Measurements from ENCODE around the gene RHOF.
"Not testable (repeated sequence)": the region's sequence is repeated elsewhere in the genome, so short reads cannot be mapped to it uniquely, and the experiment has no call there.

The RHOF gene

GRCh38 chr12:121748218-121748570 is 45.3 kb downstream of the RHOF start:
- Histone ChIP-seq H3K9me2 (replicated peaks; ENCODE audit: control insufficient read depth, low read length) (no peaks in the 10 kb centered on the region), H3K36me3 (ENCODE audit: control insufficient read depth, low read length) (no peaks in the 10 kb centered on the region), H3K27ac (ENCODE audit: low read depth, low read length) (no peak overlapping the region)

GRCh38 chr12:121745545-121745944 is 47.9 kb downstream of the RHOF start:
- not testable (repeated sequence) for H3K4me2 ChIP-seq (ENCODE audit: low read length); H3K36me3 ChIP-seq (ENCODE audit: control insufficient read depth, low read length); H3F3A ChIP-seq (ENCODE audit: control insufficient read depth, insufficient read depth); H3K79me2 ChIP-seq (ENCODE audit: control insufficient read depth, low read length); H3K4me3 ChIP-seq (ENCODE audit: low read length); H3K9me3 ChIP-seq (ENCODE audit: control insufficient read depth, insufficient read depth, low read length); H3K9me2 ChIP-seq (replicated peaks; ENCODE audit: control insufficient read depth, low read length); H4K20me1 ChIP-seq (ENCODE audit: control insufficient read depth, insufficient read depth, low read depth, low read length); H3K4me1 ChIP-seq (ENCODE audit: control insufficient read depth, low read length); H3K27ac ChIP-seq (ENCODE audit: low read depth, low read length); H3K27me3 ChIP-seq (ENCODE audit: control insufficient read depth, low read length)

More at GRCh38 chr12:121748218-121748570, 45.3 kb downstream of the RHOF start:
- Histone ChIP-seq H3K27me3 (ENCODE audit: control insufficient read depth, low read length) (no peaks in the 10 kb centered on the region), H3F3A (ENCODE audit: control insufficient read depth, insufficient read depth) (no peaks in the 10 kb centered on the region), H3K79me2 (ENCODE audit: control insufficient read depth, low read length) (no peaks in the 10 kb centered on the region), H4K20me1 (ENCODE audit: control insufficient read depth, insufficient read depth, low read depth, low read length) (no peaks in the 10 kb centered on the region), H3K9me3 (ENCODE audit: control insufficient read depth, insufficient read depth, low read length) (no peaks in the 10 kb centered on the region), H3K4me3 (ENCODE audit: low read length) (no peak overlapping the region), H3K4me2 (ENCODE audit: low read length) (no peak overlapping the region), H3K4me1 (ENCODE audit: control insufficient read depth, low read length) (no peaks in the 10 kb centered on the region)
- TF ChIP-seq EZH2phosphoT487 (IDR thresholded peaks at IDR 0.05; ENCODE audit: borderline replicate concordance, low read length) = no peak
- TF ChIP-seq CTCF (IDR thresholded peaks at IDR 0.05; ENCODE audit: low read depth, low read length, poor library complexity, severe bottlenecking) = no peak

GRCh38 chr12:121741743-121742142 is 51.7 kb downstream of the RHOF start:
- H3K27me3 ChIP-seq (ENCODE audit: control insufficient read depth, low read length) = no peaks in the 10 kb centered on the region
- H3K27ac ChIP-seq (ENCODE audit: low read depth, low read length) = no peak overlapping the region
- no peaks in the 10 kb centered on the region for H4K20me1 ChIP-seq (ENCODE audit: control insufficient read depth, insufficient read depth, low read depth, low read length)
- H3K4me1 ChIP-seq (ENCODE audit: control insufficient read depth, low read length) = no peaks in the 10 kb centered on the region
- H3K79me2 ChIP-seq (ENCODE audit: control insufficient read depth, low read length) = no peaks in the 10 kb centered on the region
- TF ChIP-seq CTCF (IDR thresholded peaks at IDR 0.05; ENCODE audit: low read depth, low read length, poor library complexity, severe bottlenecking) (no peak), EZH2phosphoT487 (IDR thresholded peaks at IDR 0.05; ENCODE audit: borderline replicate concordance, low read length) (no peak)
- H3K9me3 ChIP-seq (ENCODE audit: control insufficient read depth, insufficient read depth, low read length) = no peaks in the 10 kb centered on the region
- H3K36me3 ChIP-seq (ENCODE audit: control insufficient read depth, low read length) = no peaks in the 10 kb centered on the region
- H3F3A ChIP-seq (ENCODE audit: control insufficient read depth, insufficient read depth) = no peaks in the 10 kb centered on the region
- no peak overlapping the region for H3K4me2 ChIP-seq (ENCODE audit: low read length)
- no peak overlapping the region for H3K4me3 ChIP-seq (ENCODE audit: low read length)
- H3K9me2 ChIP-seq (replicated peaks; ENCODE audit: control insufficient read depth, low read length) = no peaks in the 10 kb centered on the region

GRCh38 chr12:121740847-121741246 is 52.6 kb downstream of the RHOF start:
- H3K4me2 ChIP-seq (ENCODE audit: low read length) = no peak overlapping the region
- no peaks in the 10 kb centered on the region for H3K9me3 ChIP-seq (ENCODE audit: control insufficient read depth, insufficient read depth, low read length)
- no peaks in the 10 kb centered on the region for H3K4me1 ChIP-seq (ENCODE audit: control insufficient read depth, low read length)
- no peak overlapping the region for H3K4me3 ChIP-seq (ENCODE audit: low read length)
- no peak for TF ChIP-seq EZH2phosphoT487 (IDR thresholded peaks at IDR 0.05; ENCODE audit: borderline replicate concordance, low read length)
- no peak for TF ChIP-seq CTCF (IDR thresholded peaks at IDR 0.05; ENCODE audit: low read depth, low read length, poor library complexity, severe bottlenecking)
- H3K27me3 ChIP-seq (ENCODE audit: control insufficient read depth, low read length) = no peaks in the 10 kb centered on the region
- H3K9me2 ChIP-seq (replicated peaks; ENCODE audit: control insufficient read depth, low read length) = no peaks in the 10 kb centered on the region
- no peaks in the 10 kb centered on the region for H3K36me3 ChIP-seq (ENCODE audit: control insufficient read depth, low read length)
- no peaks in the 10 kb centered on the region for H4K20me1 ChIP-seq (ENCODE audit: control insufficient read depth, insufficient read depth, low read depth, low read length)
- H3F3A ChIP-seq (ENCODE audit: control insufficient read depth, insufficient read depth) = no peaks in the 10 kb centered on the region
- H3K27ac ChIP-seq (ENCODE audit: low read depth, low read length) = no peak overlapping the region
- H3K79me2 ChIP-seq (ENCODE audit: control insufficient read depth, low read length) = no peaks in the 10 kb centered on the region
